ENCODE data around the gene GUK1. TPM values are rescaled to one million over a fixed set of nuclear protein-coding genes. Genes with fewer than 3 reads are reported as not detected.
A peak's percentile ranks its signal among the peaks of the same experiment; 100 is the strongest.

Gene GUK1
- total and polyA plus RNA-seq, 7 donors, result 90.2 to 271 (median 122) TPM

- DNase-seq (peak in 1 of 2 donors; percentile 55), ATAC-seq (no peak)
- intact Hi-C loops (cut with DNase I), result no loop called here
- TF ChIP-seq CTCF (IDR thresholded peaks at IDR 0.05), result no peak
- Histone ChIP-seq H3K4me3 (no peak overlapping the region), H3K36me3 (ENCODE audit: insufficient read depth in 1 of 2, low read depth in 1 of 2) (no peaks in the 10 kb centered on the region), H3K27ac (peak overlapping the region; percentile 99), H3K4me1 (peaks cover 35% of the 10 kb centered on the region), H3K27me3 (ENCODE audit: insufficient read depth in 3 of 3, low read length in 2 of 3) (no peaks in the 10 kb centered on the region), H3K9me3 (no peaks in the 10 kb centered on the region)
- 84 to 90% (median 89%) methylated on average over 10 of the region's 10 CpGs for WGBS, 3 donors
These were observed 23.9 kb downstream of the GUK1 start for GRCh38 chr1:228163776-228164519.

- no peak for TF ChIP-seq CTCF (IDR thresholded peaks at IDR 0.05)
- Histone ChIP-seq H3K27me3 (ENCODE audit: insufficient read depth in 3 of 3, low read length in 2 of 3) (no peaks in the 10 kb centered on the region), H3K4me3 (peak overlapping the region; percentile 75), H3K9me3 (no peaks in the 10 kb centered on the region), H3K27ac (peak overlapping the region; percentile 99), H3K4me1 (peaks cover 35% of the 10 kb centered on the region), H3K36me3 (ENCODE audit: insufficient read depth in 1 of 2, low read depth in 1 of 2) (no peaks in the 10 kb centered on the region)
- intact Hi-C loops (cut with DNase I), result loop anchor here in 1 of 2 donors (5.0 kb wide), 1 partner anchor 32 kb away; no protein-coding TSS in a partner anchor
- ATAC-seq (peak in 2 of 4 donors; percentile 0 to 2), DNase-seq (peak in 1 of 2 donors; percentile 56)
- WGBS, 3 donors, result 46 to 51% (median 49%) methylated on average over 20 of the region's 20 CpGs
These were observed 24.7 kb downstream of the GUK1 start for GRCh38 chr1:228164561-228165371.

- H3K36me3 ChIP-seq (ENCODE audit: insufficient read depth in 1 of 2, low read depth in 1 of 2), result no peaks in the 10 kb centered on the region
- DNase-seq (peak; percentile 100), ATAC-seq (peak; percentile 84 to 88 (median 86))
- 0 to 1% (median 0%) methylated on average over 45 to 93 of the region's 93 CpGs for WGBS, 3 donors
- peak; percentile 85 for TF ChIP-seq CTCF (IDR thresholded peaks at IDR 0.05)
- H3K4me1 ChIP-seq, result peaks cover 35% of the 10 kb centered on the region
- peak within 1 kb of the TSS; percentile 99 for H3K27ac ChIP-seq
- intact Hi-C loops (cut with DNase I), result loop anchor here (2.0 to 5.0 kb wide), 2 partner anchors 31 to 33 kb away; no protein-coding TSS in a partner anchor
- no peaks in the 10 kb centered on the region for H3K9me3 ChIP-seq
- no peaks in the 10 kb centered on the region for H3K27me3 ChIP-seq (ENCODE audit: insufficient read depth in 3 of 3, low read length in 2 of 3)
- H3K4me3 ChIP-seq, result peak within 1 kb of the TSS; percentile 75
These were observed 25.5 kb downstream of the GUK1 start, which contains the start of gene IBA57 for GRCh38 chr1:228165372-228166169. Gene IBA57 (plus strand): TSS chr1:228165804. CDS start chr1:228165817, 13 bp downstream.

- Histone ChIP-seq H3K36me3 (ENCODE audit: insufficient read depth in 1 of 2, low read depth in 1 of 2) (no peaks in the 10 kb centered on the region), H3K4me1 (peaks cover 35% of the 10 kb centered on the region), H3K27me3 (ENCODE audit: insufficient read depth in 3 of 3, low read length in 2 of 3) (no peaks in the 10 kb centered on the region), H3K27ac (peak overlapping the region; percentile 99), H3K4me3 (peak overlapping the region; percentile 75), H3K9me3 (no peaks in the 10 kb centered on the region)
- peak; percentile 55 to 70 (median 60) for ATAC-seq
- DNase-seq, result peak; percentile 71 to 86
- TF ChIP-seq CTCF (IDR thresholded peaks at IDR 0.05), result peak; percentile 39
- intact Hi-C loops (cut with DNase I), result loop anchor here (2.0 to 5.0 kb wide), 2 partner anchors 30 to 34 kb away; no protein-coding TSS in a partner anchor
- WGBS, 3 donors, result 10 to 11% (median 10%) methylated on average over 20 to 26 of the region's 26 CpGs
These were observed 26.3 kb downstream of the GUK1 start for GRCh38 chr1:228166170-228166936.

Data from psoas muscle (tissue), 8 donors.